Cerebellar nuclear complex (tissue), 1 donor: ENCODE data around the gene UNC93A.
"Not testable (repeated sequence)": the region's sequence is repeated elsewhere in the genome, so short reads cannot be mapped to it uniquely, and the experiment has no call there.

Experiments
- DNase-seq, 2 experiments: peaks; one replicate each; lab custom pipeline; 2025; lab: John Stamatoyannopoulos, UW

UNC93A gene

DNA sequence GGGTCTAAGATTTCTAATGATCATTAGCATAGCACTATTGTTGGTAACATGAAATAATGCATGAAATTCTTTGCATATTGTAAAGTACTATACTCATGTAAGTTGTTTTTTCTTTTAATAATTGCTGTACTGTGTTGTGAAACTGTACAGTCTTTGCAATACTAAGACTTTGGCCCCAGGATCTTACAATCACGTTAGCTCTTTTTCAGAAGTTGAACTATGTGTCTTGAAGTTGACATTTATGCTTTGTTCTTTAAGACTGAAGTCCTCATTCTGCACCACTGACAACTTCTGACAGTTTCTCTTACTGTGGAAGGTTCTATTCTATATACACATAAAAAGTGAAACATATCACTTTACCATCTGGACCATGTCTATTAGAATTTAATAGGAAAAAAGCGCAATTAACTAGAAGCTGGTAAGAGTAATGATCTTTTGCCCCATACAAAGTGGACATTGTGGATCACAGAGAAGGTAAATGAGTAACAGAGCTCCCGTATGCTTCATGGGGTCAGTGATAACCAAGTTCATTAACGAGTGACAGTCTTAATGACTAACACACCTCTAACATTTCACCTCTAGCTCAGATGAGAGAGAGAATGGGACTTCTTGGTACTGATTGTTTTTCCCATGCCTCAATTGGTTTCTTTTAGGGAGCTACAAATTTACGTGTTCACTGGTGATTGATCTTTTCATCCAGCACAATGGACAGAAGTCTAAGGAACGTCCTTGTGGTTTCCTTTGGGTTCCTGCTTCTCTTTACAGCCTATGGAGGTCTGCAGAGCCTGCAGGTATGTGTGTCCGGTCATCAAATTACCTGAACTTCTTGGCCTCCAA lies at the start of gene UNC93A:
TSS of gene UNC93A (plus strand) at position 530 of the 837 bp plus-strand sequence. CDS start at position 705, 175 bp downstream.
- DNase-seq = no peak

DNA sequence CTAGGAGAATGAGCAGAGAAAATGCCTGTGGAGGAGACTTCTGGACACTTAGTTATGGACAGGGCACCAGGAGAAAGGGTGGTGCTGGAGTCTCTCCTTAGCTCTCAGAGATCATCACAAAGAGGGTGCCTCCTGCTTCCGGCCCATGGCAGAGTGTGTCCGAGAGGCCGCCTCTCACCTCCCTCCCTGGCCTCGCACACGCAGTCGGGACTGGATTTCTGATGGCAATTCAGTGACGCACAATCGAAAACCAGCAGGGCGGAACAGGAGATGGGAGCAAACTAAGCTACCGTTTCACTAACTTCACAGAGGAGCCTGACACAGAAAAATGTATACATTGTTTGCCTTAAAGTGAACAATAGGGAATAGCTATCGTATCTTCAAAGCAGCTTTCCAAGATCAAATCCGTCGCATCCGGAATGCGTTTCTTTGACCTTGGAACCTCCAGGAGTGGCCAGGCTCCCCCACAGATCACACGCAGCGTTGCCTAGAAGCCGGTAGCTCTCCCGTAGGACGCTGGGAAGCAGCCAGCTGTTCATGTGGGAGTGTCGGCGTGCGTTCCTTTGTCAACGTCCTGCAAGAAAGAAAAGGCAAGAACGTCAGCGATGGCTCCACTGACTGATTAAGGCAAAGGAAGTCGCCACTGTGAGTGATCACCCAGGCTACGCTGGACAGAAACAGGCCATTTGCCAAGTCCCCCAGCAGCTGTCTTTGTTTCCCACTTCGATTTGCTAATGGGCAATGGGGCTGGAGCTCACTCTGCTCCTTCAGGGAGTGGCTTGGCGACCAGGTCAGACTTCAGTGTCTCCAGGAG lies 49.6 kb upstream of the UNC93A start:
- not testable (repeated sequence) for DNase-seq

DNA sequence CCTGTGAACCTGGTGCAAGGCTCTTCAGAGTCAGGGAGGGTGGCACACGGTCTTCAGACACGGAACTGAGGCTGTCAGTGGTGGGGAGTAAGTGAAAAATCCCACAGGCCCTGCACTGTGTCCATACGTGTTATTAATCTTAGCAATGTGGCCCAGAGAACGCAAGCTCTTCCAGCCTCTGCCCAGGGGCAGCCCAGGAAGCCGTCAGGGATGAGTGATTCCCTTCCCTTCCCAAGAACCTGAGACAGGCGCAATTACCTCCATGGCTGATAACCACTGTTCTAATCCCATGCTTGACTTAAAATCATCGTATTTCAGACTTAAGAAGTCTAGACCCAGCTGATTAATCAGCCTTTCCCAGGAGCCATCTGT lies 49.0 kb upstream of the UNC93A start:
- DNase-seq = not testable (repeated sequence)

DNA sequence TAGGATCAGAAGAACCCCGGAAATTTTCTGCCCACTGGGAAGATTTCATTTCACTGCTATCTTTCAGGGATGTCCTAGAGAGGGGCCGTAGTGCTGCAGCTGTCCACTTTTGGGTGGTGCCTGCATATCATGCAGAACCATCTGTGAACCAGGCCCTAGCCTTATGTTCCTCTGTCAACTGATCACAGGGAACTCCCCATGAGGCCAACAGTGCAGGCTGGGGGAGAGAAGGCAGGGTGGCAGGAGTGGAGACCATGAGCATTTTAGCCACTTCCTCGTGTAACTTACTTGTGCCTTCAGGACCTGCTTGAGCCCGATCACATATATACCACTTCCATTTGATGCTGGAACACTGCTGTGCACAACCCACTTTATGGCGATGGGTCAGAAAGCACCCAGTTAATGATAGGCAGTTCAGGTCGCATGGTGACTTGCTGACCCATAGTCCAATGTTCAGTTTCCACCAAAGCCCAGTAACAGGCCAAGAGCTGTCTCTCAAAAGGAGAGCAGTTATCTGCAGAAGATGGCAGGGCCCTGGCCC lies 48.5 kb upstream of the UNC93A start:
- DNase-seq = not testable (repeated sequence)

DNA sequence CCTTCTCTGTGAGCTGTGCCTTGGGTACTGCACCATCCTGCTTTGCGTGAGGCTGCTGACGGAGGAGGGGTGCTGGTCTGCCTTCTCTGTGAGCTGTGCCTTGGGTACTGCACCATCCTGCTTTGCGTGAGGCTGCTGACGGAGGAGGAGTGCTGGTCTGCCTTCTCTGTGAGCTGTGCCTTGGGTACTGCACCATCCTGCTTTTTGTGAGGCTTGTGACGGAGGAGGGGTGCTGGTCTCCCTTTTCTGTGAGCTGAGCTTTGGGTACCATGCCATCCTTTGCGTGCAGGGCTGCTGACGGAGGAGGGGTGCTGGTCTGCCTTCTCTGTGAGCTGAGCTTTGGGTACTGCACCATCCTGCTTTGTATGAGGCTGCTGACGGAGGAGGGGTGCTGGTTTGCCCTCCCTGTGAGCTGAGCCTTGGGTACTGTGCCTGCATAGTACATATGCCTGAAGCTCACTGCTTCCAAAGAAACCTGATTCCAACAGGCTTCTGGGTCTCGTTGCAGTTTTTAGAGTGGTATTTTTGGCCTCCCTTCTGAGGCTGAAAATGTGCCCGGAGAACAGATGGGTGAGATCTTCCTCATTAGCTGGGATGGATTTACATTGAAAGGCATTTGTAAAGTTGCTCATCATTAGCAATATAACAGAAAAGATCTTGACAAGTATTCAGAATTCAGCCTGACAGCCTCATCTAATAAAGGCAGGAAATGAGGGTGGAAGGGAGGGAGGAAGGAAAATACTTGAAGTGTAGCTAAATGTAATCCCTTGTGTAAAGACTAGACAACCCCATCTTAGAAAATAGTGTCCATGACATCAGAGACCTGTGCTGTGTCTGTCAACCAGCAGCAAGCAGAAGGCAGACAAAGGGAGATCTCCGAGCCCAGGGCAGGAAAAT lies 46.8 kb upstream of the UNC93A start:
- peak; percentile 57 to 59 for DNase-seq

DNA sequence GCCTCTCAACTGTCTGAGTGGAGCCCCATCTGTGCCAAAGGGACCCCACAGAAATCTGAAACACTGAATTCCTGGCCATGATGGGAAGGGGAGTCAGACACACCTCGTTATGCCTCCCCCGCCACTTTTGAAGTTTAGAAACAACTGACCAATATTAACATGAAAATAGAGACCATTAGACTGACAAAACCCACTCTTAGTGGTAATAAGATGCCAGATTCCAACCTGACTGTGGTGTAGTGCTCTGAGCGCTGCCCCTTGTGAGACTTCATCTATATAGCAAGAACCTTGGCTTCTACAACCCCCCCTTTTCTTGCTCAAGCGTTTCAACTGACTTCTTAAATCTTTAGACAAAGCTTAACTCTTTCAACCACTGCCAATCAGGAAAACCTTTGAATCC lies 46.1 kb upstream of the UNC93A start:
- DNase-seq = no peak

DNA sequence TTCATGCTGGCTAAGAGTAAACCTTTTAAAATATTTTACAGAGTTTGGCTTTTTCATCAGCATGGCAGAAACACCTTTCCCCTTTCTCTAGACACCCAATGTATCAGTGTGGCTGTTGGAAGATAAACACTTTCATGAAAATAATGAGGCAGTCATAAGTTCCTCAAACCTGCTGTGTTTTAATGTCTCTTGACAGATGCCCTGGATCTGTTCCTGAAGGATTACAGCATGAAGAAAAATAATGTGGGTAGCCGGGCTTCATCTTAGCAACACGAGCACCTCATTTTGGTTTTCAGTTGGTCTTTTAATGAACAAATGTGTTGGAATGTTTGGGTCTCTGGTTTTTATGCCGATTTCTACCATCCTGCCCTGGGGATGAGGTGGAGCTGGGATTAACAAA lies 45.5 kb upstream of the UNC93A start:
- DNase-seq = no peak

DNA sequence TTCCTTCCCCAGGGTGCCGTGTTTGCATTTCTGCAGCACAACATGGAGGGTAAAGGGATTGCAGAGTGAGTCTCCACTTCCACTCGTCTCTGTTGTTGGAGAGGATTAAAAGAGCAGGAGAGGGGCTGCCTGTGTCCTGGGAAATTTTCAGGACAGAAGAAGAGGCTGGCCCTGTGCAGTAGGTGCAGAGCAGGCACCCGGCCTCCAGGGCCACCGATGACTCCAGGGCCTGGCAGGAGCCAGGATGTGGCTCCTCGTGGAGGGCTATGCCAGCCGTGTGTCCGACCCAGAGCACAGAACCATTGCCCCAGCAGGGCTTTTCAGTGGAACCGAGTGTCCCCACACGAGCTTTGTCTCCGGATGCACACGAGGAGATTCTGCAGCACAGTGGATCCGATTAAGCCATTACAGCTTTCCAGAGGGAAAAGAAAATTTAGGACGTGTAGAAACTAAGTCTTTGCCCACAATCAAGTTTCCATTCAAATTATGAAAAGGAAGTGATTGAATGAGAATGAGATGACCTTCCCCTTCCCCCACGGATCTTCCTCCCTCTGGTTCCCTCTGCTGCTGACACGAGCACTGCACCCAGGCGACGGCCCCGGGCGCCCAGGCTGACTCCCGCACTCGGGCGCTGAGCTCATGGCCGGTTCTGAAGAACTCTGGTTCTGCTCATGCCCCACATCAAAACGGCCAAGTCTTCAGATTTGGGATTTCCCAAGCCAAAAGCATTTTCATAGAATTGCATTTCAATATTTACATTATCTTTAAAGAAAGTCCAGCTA lies 43.1 kb upstream of the UNC93A start:
- DNase-seq = no peak

DNA sequence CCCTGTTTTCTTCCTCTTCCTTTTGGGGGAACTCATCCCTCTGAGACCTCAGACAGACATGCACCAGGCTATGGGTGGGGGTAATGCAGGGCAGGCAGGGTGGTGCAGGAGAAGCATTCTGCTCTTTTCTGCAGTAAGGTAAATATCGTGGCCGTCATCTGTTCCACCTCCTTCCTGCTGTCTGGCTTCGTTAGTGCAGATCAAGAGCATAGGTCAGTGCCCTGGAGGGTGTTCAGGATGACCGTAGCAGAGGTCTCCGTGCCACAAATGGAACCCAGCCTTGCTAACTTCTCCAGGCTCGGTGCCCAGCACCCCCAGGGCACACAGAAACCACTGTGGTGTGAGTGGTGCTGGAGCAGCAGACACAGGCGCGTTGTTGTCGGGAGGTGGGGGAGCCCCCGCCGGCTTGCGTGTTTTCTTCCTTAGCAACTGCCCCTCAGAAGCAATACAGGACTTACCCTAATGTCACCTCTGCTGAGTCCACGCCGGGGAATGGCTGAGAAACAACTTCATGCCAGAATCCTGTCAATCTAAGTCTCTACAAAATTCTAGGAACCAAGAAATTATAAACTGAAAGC lies 42.1 kb upstream of the UNC93A start:
- DNase-seq = not testable (repeated sequence)

DNA sequence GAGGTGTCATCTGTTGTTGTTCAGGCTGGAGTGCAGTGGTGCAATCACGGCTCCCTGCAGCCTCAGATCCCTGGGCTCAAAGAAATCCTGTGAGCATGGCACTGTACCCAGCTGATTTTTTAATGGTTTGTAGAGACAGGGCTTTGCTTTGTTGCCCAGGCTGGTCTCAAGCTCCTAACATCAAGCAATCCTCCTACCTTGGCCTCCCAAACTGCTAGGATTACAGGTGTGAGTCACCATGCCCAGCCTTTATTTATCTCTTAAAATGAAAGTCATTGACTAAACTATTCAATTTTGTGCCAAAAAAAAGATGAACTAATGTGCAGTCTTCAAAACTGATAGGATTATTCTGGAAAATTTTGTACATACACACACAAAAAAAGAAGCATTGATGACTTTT lies 38.8 kb upstream of the UNC93A start:
- DNase-seq = no peak

DNA sequence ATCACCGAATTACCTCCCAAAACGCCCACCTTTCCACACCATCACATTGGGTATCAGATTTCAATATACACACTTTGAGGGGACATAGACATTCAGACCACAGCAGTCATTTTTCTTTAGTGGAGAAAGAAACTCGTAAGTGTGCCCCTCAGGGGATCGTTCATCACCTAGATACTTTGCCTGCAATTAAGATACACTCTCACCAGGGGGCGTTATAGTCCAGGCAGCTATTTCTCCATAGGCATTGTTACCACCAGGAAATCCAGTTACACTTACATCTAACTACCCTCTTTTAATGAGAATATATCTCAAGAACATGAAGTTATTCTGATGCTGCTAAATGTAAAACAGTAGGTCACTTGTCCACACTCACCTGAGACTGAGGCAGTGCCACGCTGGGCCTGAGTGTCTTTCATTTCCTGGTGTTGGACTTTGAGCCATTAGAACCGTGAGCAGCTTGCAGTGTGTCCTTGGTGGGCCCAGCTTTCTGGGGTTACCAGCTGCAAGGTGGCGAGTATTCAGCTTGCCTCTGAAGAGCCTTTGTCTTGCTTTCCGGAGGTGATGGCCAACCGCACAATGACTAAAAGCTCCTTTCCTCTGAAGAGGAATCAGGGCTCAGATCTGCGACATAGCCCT lies 35.1 kb upstream of the UNC93A start:
- DNase-seq = no peak

DNA sequence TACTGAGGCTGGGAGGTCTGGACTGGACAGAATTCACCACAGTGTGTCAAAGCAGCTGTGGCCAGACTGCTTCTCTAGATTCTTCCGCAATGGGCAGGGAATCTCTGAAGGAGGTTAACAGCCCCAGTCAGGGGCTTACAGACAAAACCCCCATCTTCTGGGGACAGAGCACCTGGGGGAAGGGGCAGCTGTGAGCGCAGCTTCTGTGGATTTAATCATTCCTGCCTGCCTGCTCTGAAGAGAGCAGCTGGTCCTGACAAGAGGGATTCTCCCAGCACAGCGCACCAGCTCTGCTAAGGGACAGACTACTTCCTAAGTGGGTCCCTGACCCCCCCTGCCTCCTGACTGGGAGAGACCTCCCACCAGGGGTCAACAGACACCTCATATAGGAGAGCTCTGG lies 32.5 kb upstream of the UNC93A start:
- DNase-seq = no peak

DNA sequence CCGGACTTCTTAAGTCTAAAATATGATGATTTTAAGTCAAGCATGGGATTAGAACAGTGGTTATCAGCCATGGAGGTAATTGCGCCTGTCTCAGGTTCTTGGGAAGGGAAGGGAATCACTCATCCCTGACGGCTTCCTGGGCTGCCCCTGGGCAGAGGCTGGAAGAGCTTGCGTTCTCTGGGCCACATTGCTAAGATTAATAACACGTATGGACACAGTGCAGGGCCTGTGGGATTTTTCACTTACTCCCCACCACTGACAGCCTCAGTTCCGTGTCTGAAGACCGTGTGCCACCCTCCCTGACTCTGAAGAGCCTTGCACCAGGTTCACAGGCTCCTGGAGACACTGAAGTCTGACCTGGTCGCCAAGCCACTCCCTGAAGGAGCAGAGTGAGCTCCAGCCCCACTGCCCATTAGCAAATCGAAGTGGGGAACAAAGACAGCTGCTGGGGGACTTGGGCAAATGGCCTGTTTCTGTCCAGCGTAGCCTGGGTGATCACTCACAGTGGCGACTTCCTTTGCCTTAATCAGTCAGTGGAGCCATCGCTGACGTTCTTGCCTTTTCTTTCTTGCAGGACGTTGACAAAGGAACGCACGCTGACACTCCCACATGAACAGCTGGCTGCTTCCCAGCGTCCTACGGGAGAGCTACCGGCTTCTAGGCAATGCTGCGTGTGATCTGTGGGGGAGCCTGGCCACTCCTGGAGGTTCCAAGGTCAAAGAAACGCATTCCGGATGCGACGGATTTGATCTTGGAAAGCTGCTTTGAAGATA lies 24.9 kb upstream of the UNC93A start:
- not testable (repeated sequence) for DNase-seq

DNA sequence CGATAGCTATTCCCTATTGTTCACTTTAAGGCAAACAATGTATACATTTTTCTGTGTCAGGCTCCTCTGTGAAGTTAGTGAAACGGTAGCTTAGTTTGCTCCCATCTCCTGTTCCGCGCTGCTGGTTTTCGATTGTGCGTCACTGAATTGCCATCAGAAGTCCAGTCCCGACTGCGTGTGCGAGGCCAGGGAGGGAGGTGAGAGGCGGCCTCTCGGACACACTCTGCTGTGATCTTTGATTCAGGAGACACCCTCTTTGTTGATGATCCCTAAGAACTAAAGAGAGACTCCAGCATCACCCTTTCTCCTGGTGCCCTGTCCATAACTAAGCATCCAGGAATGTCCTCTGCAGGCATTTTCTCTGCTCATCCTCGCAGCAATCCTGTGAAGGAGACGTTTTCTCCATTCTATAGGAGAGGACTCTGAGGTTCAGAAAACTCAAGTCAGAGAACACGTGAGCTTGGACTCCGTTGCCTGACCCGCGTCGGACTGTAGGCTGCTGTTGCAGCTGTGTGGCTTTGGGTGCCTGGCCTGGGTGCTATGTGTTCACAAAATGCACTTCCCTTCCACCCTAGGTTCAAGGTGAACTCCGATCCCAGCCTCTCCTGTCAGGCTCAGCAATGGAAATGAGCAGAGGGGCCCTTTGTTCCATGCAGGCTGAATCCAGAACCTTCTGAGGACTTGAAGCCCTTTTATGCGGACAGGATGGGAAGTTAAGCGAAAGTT lies 24.1 kb upstream of the UNC93A start:
- DNase-seq = no peak

DNA sequence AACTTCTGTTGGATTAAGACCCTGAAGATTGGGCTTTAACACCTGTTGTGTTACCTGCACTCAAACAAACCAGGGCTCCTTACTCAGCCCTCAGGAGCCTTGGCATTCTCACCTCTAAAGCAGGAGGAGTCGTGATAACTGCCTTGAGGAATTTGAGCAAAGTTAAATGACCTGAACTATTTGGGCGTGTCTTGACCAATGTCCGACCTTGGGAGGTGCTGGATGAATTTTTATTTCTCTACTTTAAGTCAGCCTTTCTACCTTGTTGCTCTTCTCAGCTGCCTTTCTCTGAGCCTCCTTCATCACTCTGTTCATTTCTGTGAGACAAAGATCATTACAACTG lies 23.6 kb upstream of the UNC93A start:
- not testable (repeated sequence) for DNase-seq

DNA sequence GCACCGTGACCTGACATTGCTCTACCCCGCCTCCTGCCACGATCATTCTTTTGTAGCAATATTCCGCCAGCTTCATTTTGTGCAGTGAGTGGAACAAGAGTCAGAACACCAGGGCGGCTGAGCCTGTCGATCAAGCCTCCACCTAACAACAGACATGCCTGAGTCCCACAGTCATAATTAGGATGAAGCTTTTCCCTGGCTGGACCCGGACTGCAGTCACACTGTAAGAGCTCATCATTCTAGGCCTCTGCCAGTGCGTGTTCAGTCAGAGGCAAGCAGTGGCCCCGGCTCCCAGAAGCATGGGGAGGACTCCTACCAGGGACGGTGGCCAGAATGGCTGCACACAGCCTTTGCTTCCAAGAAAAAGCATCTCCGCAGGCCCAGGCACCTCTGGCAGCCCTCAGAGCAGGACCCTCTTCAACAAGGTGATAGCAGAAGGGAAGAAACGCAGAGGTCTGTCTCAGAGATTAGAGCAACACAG lies 23.2 kb upstream of the UNC93A start:
- DNase-seq = no peak

DNA sequence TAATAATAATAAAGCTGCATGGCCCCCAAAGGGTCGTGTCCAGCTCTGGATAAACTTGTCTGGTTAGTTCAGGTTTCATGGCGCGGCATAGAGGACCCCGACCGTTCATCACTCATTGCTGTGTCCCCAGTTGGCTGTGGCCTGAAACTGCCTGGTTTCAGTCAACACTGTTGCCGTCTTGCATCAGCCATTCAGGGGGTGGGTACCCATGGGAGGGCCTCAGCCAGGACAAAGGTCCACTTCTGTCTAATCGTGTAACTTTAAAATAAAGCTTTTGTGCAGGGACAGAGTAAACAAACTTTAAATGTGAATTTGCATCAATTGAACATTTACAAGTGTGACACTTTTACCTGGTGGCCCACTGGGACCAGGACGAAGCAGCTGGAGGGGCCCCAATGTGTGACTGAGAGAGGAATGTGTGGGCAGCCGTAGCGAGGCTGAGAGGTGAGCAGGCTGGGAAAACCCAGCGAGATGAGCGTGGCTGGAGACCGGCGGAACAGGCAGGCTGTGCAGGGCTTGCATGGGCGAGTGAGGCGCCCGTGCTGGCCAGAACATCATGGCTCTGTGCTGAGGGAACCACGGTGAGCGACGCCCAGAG lies 22.3 kb upstream of the UNC93A start:
- DNase-seq = no peak
